Measurements from ENCODE around the gene VASH1.

The VASH1 gene

GRCh38 chr14:76755610-76756370 is 5.5 kb upstream of the VASH1 start:
- peaks cover under 1% of the 10 kb centered on the region for H3K4me1 ChIP-seq (ENCODE audit: insufficient read depth, low read length)
- no peaks in the 10 kb centered on the region for H3K9me3 ChIP-seq (ENCODE audit: low read length)
- H3K27me3 ChIP-seq (ENCODE audit: insufficient read depth, low read length) = no peaks in the 10 kb centered on the region
- H2AFZ ChIP-seq (ENCODE audit: low read depth, low read length) = no peak overlapping the region
- no peak overlapping the region for H3K4me3 ChIP-seq (ENCODE audit: low read length)
- no peaks in the 10 kb centered on the region for H3K36me3 ChIP-seq (ENCODE audit: insufficient read depth, low read length)

- no peaks in the 10 kb centered on the region for H3K27me3 ChIP-seq (ENCODE audit: insufficient read depth, low read length)
- H3K36me3 ChIP-seq (ENCODE audit: insufficient read depth, low read length) = no peaks in the 10 kb centered on the region
- no peaks in the 10 kb centered on the region for H3K9me3 ChIP-seq (ENCODE audit: low read length)
Observed at GRCh38 chr14:76756371-76756750, 4.9 kb upstream of the VASH1 start.

GRCh38 chr14:76759589-76759988 is 1.7 kb upstream of the VASH1 start:
- no peak overlapping the region for H3K4me3 ChIP-seq (ENCODE audit: low read length)
- H2AFZ ChIP-seq (ENCODE audit: low read depth, low read length) = no peak overlapping the region
- H3K9me3 ChIP-seq (ENCODE audit: low read length) = no peaks in the 10 kb centered on the region
- H3K4me1 ChIP-seq (ENCODE audit: insufficient read depth, low read length) = peaks cover 23% of the 10 kb centered on the region
- H3K27me3 ChIP-seq (ENCODE audit: insufficient read depth, low read length) = no peaks in the 10 kb centered on the region
- H3K36me3 ChIP-seq (ENCODE audit: insufficient read depth, low read length) = no peaks in the 10 kb centered on the region

More at GRCh38 chr14:76756371-76756750, 4.9 kb upstream of the VASH1 start:
- no peak overlapping the region for H3K4me3 ChIP-seq (ENCODE audit: low read length)
- H2AFZ ChIP-seq (ENCODE audit: low read depth, low read length) = no peak overlapping the region
- peaks cover 4% of the 10 kb centered on the region for H3K4me1 ChIP-seq (ENCODE audit: insufficient read depth, low read length)

GRCh38 chr14:76760331-76761135 is 735 bp upstream of the VASH1 start:
- peaks cover 4% of the 10 kb centered on the region for H3K36me3 ChIP-seq (ENCODE audit: insufficient read depth, low read length)
- H3K4me1 ChIP-seq (ENCODE audit: insufficient read depth, low read length) = peaks cover 23% of the 10 kb centered on the region
- H2AFZ ChIP-seq (ENCODE audit: low read depth, low read length) = peak overlapping the region; percentile 99
- peak overlapping the region; percentile 81 for H3K4me3 ChIP-seq (ENCODE audit: low read length)
- H3K27me3 ChIP-seq (ENCODE audit: insufficient read depth, low read length) = no peaks in the 10 kb centered on the region
- no peaks in the 10 kb centered on the region for H3K9me3 ChIP-seq (ENCODE audit: low read length)

GRCh38 chr14:76761960-76762410 is 717 bp downstream of the VASH1 start:
- H3K4me3 ChIP-seq (ENCODE audit: low read length) = peak overlapping the region; percentile 81
- no peaks in the 10 kb centered on the region for H3K27me3 ChIP-seq (ENCODE audit: insufficient read depth, low read length)
- no peaks in the 10 kb centered on the region for H3K9me3 ChIP-seq (ENCODE audit: low read length)
- peak overlapping the region; percentile 99 for H2AFZ ChIP-seq (ENCODE audit: low read depth, low read length)
- H3K36me3 ChIP-seq (ENCODE audit: insufficient read depth, low read length) = peaks cover 7% of the 10 kb centered on the region
- peaks cover 23% of the 10 kb centered on the region for H3K4me1 ChIP-seq (ENCODE audit: insufficient read depth, low read length)

- Histone ChIP-seq H3K9me3 (ENCODE audit: low read length) (no peaks in the 10 kb centered on the region), H3K27me3 (ENCODE audit: insufficient read depth, low read length) (no peaks in the 10 kb centered on the region), H3K4me1 (ENCODE audit: insufficient read depth, low read length) (peaks cover 23% of the 10 kb centered on the region), H2AFZ (ENCODE audit: low read depth, low read length) (peak overlapping the region; percentile 99), H3K36me3 (ENCODE audit: insufficient read depth, low read length) (peaks cover 7% of the 10 kb centered on the region), H3K4me3 (ENCODE audit: low read length) (peak overlapping the region; percentile 81)
Observed at GRCh38 chr14:76762411-76763095, 1.3 kb downstream of the VASH1 start.

GRCh38 chr14:76763096-76764041 is 2.1 kb downstream of the VASH1 start:
- Histone ChIP-seq H3K9me3 (ENCODE audit: low read length) (no peaks in the 10 kb centered on the region), H3K4me1 (ENCODE audit: insufficient read depth, low read length) (peaks cover 29% of the 10 kb centered on the region), H3K4me3 (ENCODE audit: low read length) (no peak overlapping the region), H3K36me3 (ENCODE audit: insufficient read depth, low read length) (peaks cover 7% of the 10 kb centered on the region), H2AFZ (ENCODE audit: low read depth, low read length) (no peak overlapping the region), H3K27me3 (ENCODE audit: insufficient read depth, low read length) (no peaks in the 10 kb centered on the region)

GRCh38 chr14:76765461-76765931 is 4.2 kb downstream of the VASH1 start:
- no peak overlapping the region for H2AFZ ChIP-seq (ENCODE audit: low read depth, low read length)
- H3K4me3 ChIP-seq (ENCODE audit: low read length) = no peak overlapping the region
- H3K4me1 ChIP-seq (ENCODE audit: insufficient read depth, low read length) = peaks cover 30% of the 10 kb centered on the region
- no peaks in the 10 kb centered on the region for H3K9me3 ChIP-seq (ENCODE audit: low read length)
- H3K36me3 ChIP-seq (ENCODE audit: insufficient read depth, low read length) = peaks cover 10% of the 10 kb centered on the region
- no peaks in the 10 kb centered on the region for H3K27me3 ChIP-seq (ENCODE audit: insufficient read depth, low read length)

GRCh38 chr14:76767681-76768656 is 6.7 kb downstream of the VASH1 start:
- Histone ChIP-seq H3K4me1 (ENCODE audit: insufficient read depth, low read length) (peaks cover 17% of the 10 kb centered on the region), H2AFZ (ENCODE audit: low read depth, low read length) (no peak overlapping the region), H3K9me3 (ENCODE audit: low read length) (no peaks in the 10 kb centered on the region), H3K27me3 (ENCODE audit: insufficient read depth, low read length) (no peaks in the 10 kb centered on the region), H3K4me3 (ENCODE audit: low read length) (no peak overlapping the region), H3K36me3 (ENCODE audit: insufficient read depth, low read length) (peaks cover 10% of the 10 kb centered on the region)

- Histone ChIP-seq H3K27me3 (ENCODE audit: insufficient read depth, low read length) (no peaks in the 10 kb centered on the region), H3K36me3 (ENCODE audit: insufficient read depth, low read length) (peaks cover 10% of the 10 kb centered on the region), H2AFZ (ENCODE audit: low read depth, low read length) (no peak overlapping the region), H3K4me1 (ENCODE audit: insufficient read depth, low read length) (peaks cover 8% of the 10 kb centered on the region), H3K4me3 (ENCODE audit: low read length) (no peak overlapping the region), H3K9me3 (ENCODE audit: low read length) (no peaks in the 10 kb centered on the region)
Observed at GRCh38 chr14:76768671-76769500, 7.6 kb downstream of the VASH1 start.
